ENCODE data around the gene EHMT1. TPM values are rescaled to one million over a fixed set of nuclear protein-coding genes. Genes with fewer than 3 reads are reported as not detected.

Gene EHMT1
- total RNA-seq, 2 donors from 2014 or later = 24.1 to 34.6 TPM

DNA sequence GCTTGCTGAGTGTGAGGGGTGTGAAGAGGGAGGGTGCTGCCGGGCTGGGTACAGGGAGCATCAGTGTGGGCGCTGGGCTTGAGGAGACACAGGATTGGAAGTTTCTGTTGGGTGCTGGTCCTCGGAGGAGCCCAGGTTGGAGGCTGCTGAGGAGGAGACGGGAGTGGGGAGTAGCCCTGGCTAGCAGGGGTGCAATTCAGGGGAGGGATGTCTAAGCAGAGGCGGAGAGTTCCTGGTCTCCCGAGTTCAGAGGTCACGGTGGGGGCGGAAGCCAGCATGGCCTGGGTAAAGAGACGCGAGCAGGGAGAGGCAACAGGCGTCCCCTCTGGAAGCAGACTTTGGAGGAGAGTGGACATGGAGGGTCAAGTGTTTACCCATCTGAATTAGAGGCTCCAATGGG, 196.0 kb downstream of the EHMT1 start:
- Histone ChIP-seq H3K4me3 (no peak overlapping the region), H3K36me3 (peaks cover 76% of the 10 kb centered on the region), H3K4me1 (no peaks in the 10 kb centered on the region), H3K27me3 (no peaks in the 10 kb centered on the region), H3K27ac (no peak overlapping the region), H3K9me3 (no peaks in the 10 kb centered on the region)
- DNase-seq (ENCODE audit: low spot score) = no peak
- TF ChIP-seq, protein P1, sequence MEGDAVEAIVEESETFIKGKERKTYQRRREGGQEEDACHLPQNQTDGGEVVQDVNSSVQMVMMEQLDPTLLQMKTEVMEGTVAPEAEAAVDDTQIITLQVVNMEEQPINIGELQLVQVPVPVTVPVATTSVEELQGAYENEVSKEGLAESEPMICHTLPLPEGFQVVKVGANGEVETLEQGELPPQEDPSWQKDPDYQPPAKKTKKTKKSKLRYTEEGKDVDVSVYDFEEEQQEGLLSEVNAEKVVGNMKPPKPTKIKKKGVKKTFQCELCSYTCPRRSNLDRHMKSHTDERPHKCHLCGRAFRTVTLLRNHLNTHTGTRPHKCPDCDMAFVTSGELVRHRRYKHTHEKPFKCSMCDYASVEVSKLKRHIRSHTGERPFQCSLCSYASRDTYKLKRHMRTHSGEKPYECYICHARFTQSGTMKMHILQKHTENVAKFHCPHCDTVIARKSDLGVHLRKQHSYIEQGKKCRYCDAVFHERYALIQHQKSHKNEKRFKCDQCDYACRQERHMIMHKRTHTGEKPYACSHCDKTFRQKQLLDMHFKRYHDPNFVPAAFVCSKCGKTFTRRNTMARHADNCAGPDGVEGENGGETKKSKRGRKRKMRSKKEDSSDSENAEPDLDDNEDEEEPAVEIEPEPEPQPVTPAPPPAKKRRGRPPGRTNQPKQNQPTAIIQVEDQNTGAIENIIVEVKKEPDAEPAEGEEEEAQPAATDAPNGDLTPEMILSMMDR (IDR thresholded peaks at IDR 0.05) = no peak

DNA sequence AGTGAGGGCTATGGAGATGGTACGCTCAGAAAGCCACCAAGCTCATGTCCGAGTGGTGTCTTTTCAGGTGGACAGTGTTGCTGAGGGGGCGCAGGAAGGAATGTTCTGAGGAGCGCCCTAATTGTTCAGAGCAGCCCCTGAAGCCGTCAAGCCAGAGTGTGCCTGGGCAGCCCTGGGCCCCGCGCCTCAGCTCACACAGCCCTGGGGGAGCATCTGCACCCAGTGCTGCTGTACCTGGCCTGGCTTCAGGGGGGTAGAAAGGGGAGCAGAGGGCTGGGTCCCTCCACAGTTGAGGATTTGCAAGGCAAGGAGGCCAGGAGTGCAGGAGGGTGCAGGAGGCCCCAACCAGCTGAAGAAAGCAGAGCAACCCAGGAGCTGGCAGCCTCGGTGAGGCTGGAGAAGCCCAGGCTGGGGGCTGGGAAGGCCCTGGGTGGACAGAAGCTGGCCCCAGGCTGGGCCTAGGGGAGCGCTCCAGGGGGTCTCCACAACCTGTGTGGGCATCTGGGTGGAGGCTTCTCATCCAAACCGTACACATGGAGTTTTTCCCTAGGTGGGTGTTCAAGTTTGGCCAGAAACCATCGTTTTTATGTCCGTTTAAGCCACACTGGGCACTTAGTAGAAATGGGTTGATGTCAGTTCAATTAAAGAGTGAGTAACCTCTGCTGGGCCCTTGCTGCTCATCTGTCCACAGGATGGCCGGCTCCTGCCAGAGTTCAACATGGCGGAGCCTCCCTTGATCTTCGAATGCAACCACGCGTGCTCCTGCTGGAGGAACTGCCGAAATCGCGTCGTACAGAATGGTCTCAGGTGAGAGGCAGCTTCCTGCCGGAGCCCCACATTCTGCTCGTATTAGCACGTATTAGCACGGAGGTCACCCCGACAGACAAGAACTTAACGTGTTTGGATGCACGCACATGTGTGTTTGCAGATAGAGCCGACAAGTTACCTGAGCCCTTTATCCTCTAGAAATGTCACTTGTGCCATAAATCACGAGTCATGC, 196.8 kb downstream of the EHMT1 start:
- Histone ChIP-seq H3K27me3 (no peaks in the 10 kb centered on the region), H3K36me3 (peaks cover 80% of the 10 kb centered on the region), H3K4me1 (no peaks in the 10 kb centered on the region), H3K27ac (no peak overlapping the region), H3K9me3 (no peaks in the 10 kb centered on the region), H3K4me3 (no peak overlapping the region)
- DNase-seq (ENCODE audit: low spot score) = no peak
- TF ChIP-seq, protein P1 (IDR thresholded peaks at IDR 0.05) = no peak

DNA sequence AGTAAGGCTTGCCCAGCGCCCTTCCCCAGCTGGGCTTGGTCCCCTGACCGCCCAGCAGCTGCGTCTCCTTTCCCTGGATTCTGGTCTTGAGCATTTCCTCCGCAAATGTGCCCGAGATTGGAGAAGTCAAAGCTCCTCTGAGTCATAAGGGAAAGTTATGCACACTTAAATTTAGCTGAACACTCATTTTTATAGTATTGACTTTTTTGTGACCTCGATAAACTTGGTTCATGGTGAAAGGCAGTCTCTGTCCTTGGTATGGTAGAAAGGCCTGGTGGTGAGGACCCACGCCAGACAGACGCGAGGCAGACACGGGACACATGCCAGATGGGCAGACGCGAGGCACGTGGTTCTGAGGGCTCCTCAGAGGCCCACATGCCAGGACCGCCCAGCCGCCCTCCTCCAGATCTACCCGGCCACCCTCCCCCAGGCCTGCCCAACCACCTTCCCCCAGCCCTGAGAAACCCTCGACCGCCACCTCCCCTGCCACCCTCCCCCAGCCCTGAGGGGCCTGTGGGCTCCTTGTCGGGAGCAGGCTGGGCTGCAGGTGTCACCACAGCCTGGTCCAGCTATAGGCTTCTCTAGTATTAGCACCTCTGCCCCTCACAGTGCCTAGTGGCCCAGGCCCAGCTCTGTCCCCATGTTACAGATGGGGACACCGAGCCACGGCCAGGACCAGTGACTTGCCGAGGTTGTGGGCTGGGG, 197.9 kb downstream of the EHMT1 start:
- H3K4me3 ChIP-seq = no peak overlapping the region
- TF ChIP-seq, protein P1 (IDR thresholded peaks at IDR 0.05) = no peak
- no peak overlapping the region for H3K27ac ChIP-seq
- H3K9me3 ChIP-seq = peaks cover 0 to 4% of the 10 kb centered on the region in 2 donors
- peaks cover 80% of the 10 kb centered on the region for H3K36me3 ChIP-seq
- no peaks in the 10 kb centered on the region for H3K4me1 ChIP-seq
- no peaks in the 10 kb centered on the region for H3K27me3 ChIP-seq
- DNase-seq (ENCODE audit: low spot score) = no peak

DNA sequence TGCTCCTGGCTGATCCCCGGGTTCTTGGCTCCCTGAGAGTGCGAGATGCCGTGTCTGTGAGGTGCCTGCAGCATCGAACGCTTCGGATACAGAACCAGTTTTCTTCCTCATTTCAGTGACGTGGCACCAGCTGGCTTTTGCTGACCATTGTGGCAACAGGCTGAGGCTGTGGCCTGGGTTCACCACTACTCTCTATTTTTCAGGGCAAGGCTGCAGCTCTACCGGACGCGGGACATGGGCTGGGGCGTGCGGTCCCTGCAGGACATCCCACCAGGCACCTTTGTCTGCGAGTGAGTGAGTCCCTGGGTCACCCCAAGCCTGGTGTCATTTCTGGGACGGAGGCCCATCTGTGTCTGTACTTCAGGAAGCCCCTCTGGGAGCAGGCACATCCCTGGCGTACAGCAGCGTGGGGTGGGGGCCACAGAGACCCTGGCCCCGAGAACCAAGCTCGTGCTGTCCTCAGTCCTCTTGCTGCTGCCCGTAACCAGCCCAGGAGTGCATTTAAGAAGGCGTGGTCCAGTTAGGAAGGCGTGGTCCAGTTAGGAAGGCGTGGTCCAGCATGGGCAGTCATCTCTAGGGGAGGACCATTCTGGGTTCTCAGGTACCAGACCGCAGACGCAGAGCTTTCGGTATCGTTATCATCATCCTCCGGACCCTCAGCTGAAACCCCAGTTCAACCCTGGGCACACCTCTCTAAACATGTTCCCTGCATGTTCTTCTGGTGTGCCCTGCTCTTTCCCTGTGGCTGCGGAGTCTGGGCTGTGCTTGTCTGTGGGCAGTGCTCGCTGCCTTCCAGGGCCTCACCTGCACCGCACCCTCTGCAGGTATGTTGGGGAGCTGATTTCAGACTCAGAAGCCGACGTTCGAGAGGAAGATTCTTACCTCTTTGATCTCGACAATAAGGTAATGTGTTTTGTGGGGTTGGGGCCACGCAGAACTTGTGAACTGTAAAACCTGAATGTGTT, 198.7 kb downstream of the EHMT1 start:
- Histone ChIP-seq H3K27me3 (no peaks in the 10 kb centered on the region), H3K36me3 (peaks cover 79% of the 10 kb centered on the region), H3K4me1 (no peaks in the 10 kb centered on the region), H3K9me3 (peaks cover 0 to 8% of the 10 kb centered on the region in 2 donors), H3K4me3 (no peak overlapping the region), H3K27ac (no peak overlapping the region)
- TF ChIP-seq, protein P1 (IDR thresholded peaks at IDR 0.05) = no peak
- no peak for DNase-seq (ENCODE audit: low spot score)

DNA sequence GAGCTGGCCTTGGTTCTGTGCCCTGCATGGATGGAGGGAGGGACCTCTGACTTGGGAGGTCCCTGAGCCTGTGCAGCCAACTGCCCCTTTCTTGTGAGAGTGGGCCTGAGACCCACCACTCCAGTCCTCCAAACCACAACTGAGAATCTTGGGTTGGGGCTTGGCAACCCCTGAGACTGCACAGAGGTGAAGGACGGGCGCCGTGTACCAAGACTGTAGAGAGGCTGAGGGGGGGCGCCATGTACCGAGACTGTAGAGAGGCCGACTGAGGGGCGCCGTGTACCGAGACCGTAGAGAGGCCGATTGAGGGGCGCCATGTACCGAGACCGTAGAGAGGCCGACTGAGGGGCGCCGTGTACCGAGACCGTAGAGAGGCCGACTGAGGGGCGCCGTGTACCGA, 199.5 kb downstream of the EHMT1 start:
- no peak for DNase-seq (ENCODE audit: low spot score)
- no peaks in the 10 kb centered on the region for H3K27me3 ChIP-seq
- no peak overlapping the region for H3K4me3 ChIP-seq
- H3K36me3 ChIP-seq = peaks cover 72% of the 10 kb centered on the region
- peaks cover 0 to 8% of the 10 kb centered on the region in 2 donors for H3K9me3 ChIP-seq
- H3K27ac ChIP-seq = no peak overlapping the region
- TF ChIP-seq, protein P1 (IDR thresholded peaks at IDR 0.05) = no peak
- H3K4me1 ChIP-seq = no peaks in the 10 kb centered on the region

All from right atrium auricular region (tissue), 2 donors.